ENCODE results near the gene KCTD21.
A peak's percentile ranks its signal among the peaks of the same experiment; 100 is the strongest.
"Not testable (repeated sequence)": the region's sequence is repeated elsewhere in the genome, so short reads cannot be mapped to it uniquely, and the experiment has no call there.

The KCTD21 gene

GRCh38 chr11:78188286-78189173, at the start of gene KCTD21, which contains the start of gene USP35:
KCTD21 (minus strand) TSS chr11:78188626; CDS start chr11:78174554, 14,072 bp downstream.
USP35 (plus strand) TSS chr11:78188919; CDS start chr11:78196246, 7,327 bp downstream.
- Histone ChIP-seq H3K4me1 (ENCODE audit: insufficient read depth, low read length) (peaks cover 30% of the 10 kb centered on the region), H3K4me3 (ENCODE audit: low read length) (peak within 1 kb of the TSS; percentile 88), H3K36me3 (ENCODE audit: insufficient read depth, low read length) (no peaks in the 10 kb centered on the region), H3K9me3 (ENCODE audit: low read length) (no peaks in the 10 kb centered on the region), H3K27me3 (ENCODE audit: insufficient read depth, low read length) (no peaks in the 10 kb centered on the region), H2AFZ (ENCODE audit: low read depth, low read length) (peak within 1 kb of the TSS; percentile 82)

GRCh38 chr11:78237293-78238046, 49.0 kb upstream of the KCTD21 start:
- Histone ChIP-seq H3K9me3 (ENCODE audit: low read length) (peaks cover 16% of the 10 kb centered on the region), H3K27me3 (ENCODE audit: insufficient read depth, low read length) (no peaks in the 10 kb centered on the region), H3K4me1 (ENCODE audit: insufficient read depth, low read length) (no peaks in the 10 kb centered on the region), H2AFZ (ENCODE audit: low read depth, low read length) (no peak overlapping the region), H3K36me3 (ENCODE audit: insufficient read depth, low read length) (peaks cover 7% of the 10 kb centered on the region), H3K4me3 (ENCODE audit: low read length) (no peak overlapping the region)

GRCh38 chr11:78234006-78234405, 45.6 kb upstream of the KCTD21 start:
- no peaks in the 10 kb centered on the region for H3K4me1 ChIP-seq (ENCODE audit: insufficient read depth, low read length)
- H3K4me3 ChIP-seq (ENCODE audit: low read length) = no peak overlapping the region
- H2AFZ ChIP-seq (ENCODE audit: low read depth, low read length) = no peak overlapping the region
- H3K27me3 ChIP-seq (ENCODE audit: insufficient read depth, low read length) = no peaks in the 10 kb centered on the region
- peaks cover 4% of the 10 kb centered on the region for H3K9me3 ChIP-seq (ENCODE audit: low read length)
- H3K36me3 ChIP-seq (ENCODE audit: insufficient read depth, low read length) = peaks cover 4% of the 10 kb centered on the region

- not testable (repeated sequence) for H3K4me3 ChIP-seq (ENCODE audit: low read length); H2AFZ ChIP-seq (ENCODE audit: low read depth, low read length); H3K4me1 ChIP-seq (ENCODE audit: insufficient read depth, low read length); H3K27me3 ChIP-seq (ENCODE audit: insufficient read depth, low read length); H3K36me3 ChIP-seq (ENCODE audit: insufficient read depth, low read length); H3K9me3 ChIP-seq (ENCODE audit: low read length)
Measured at GRCh38 chr11:78233046-78233445, 44.6 kb upstream of the KCTD21 start.

- H3K27me3 ChIP-seq (ENCODE audit: insufficient read depth, low read length) = no peaks in the 10 kb centered on the region
- H3K4me1 ChIP-seq (ENCODE audit: insufficient read depth, low read length) = no peaks in the 10 kb centered on the region
- H3K4me3 ChIP-seq (ENCODE audit: low read length) = no peak overlapping the region
- no peak overlapping the region for H2AFZ ChIP-seq (ENCODE audit: low read depth, low read length)
- peaks cover 7% of the 10 kb centered on the region for H3K36me3 ChIP-seq (ENCODE audit: insufficient read depth, low read length)
- H3K9me3 ChIP-seq (ENCODE audit: low read length) = no peaks in the 10 kb centered on the region
Measured at GRCh38 chr11:78231962-78232501, 43.6 kb upstream of the KCTD21 start.

GRCh38 chr11:78230161-78230877, 41.9 kb upstream of the KCTD21 start:
- Histone ChIP-seq H3K27me3 (ENCODE audit: insufficient read depth, low read length) (no peaks in the 10 kb centered on the region), H3K36me3 (ENCODE audit: insufficient read depth, low read length) (peaks cover 20% of the 10 kb centered on the region), H3K9me3 (ENCODE audit: low read length) (no peaks in the 10 kb centered on the region), H3K4me3 (ENCODE audit: low read length) (no peak overlapping the region), H2AFZ (ENCODE audit: low read depth, low read length) (no peak overlapping the region), H3K4me1 (ENCODE audit: insufficient read depth, low read length) (no peaks in the 10 kb centered on the region)

- no peaks in the 10 kb centered on the region for H3K27me3 ChIP-seq (ENCODE audit: insufficient read depth, low read length)
- no peaks in the 10 kb centered on the region for H3K4me1 ChIP-seq (ENCODE audit: insufficient read depth, low read length)
- no peaks in the 10 kb centered on the region for H3K9me3 ChIP-seq (ENCODE audit: low read length)
- H2AFZ ChIP-seq (ENCODE audit: low read depth, low read length) = no peak overlapping the region
- H3K4me3 ChIP-seq (ENCODE audit: low read length) = no peak overlapping the region
- peaks cover 32% of the 10 kb centered on the region for H3K36me3 ChIP-seq (ENCODE audit: insufficient read depth, low read length)
Measured at GRCh38 chr11:78229106-78229505, 40.7 kb upstream of the KCTD21 start.

- Histone ChIP-seq H3K4me3 (ENCODE audit: low read length) (no peak overlapping the region), H3K4me1 (ENCODE audit: insufficient read depth, low read length) (no peaks in the 10 kb centered on the region), H3K9me3 (ENCODE audit: low read length) (no peaks in the 10 kb centered on the region), H3K27me3 (ENCODE audit: insufficient read depth, low read length) (no peaks in the 10 kb centered on the region), H2AFZ (ENCODE audit: low read depth, low read length) (no peak overlapping the region), H3K36me3 (ENCODE audit: insufficient read depth, low read length) (peaks cover 37% of the 10 kb centered on the region)
Measured at GRCh38 chr11:78228467-78228866, 40.0 kb upstream of the KCTD21 start.

GRCh38 chr11:78227921-78228320, 39.5 kb upstream of the KCTD21 start:
- Histone ChIP-seq H3K4me1 (ENCODE audit: insufficient read depth, low read length) (no peaks in the 10 kb centered on the region), H3K36me3 (ENCODE audit: insufficient read depth, low read length) (peaks cover 41% of the 10 kb centered on the region)

GRCh38 chr11:78226684-78227680, 38.6 kb upstream of the KCTD21 start:
- Histone ChIP-seq H3K27me3 (ENCODE audit: insufficient read depth, low read length) (no peaks in the 10 kb centered on the region), H3K9me3 (ENCODE audit: low read length) (no peaks in the 10 kb centered on the region), H3K36me3 (ENCODE audit: insufficient read depth, low read length) (peaks cover 47% of the 10 kb centered on the region), H2AFZ (ENCODE audit: low read depth, low read length) (no peak overlapping the region), H3K4me1 (ENCODE audit: insufficient read depth, low read length) (no peaks in the 10 kb centered on the region), H3K4me3 (ENCODE audit: low read length) (no peak overlapping the region)

More at GRCh38 chr11:78227921-78228320, 39.5 kb upstream of the KCTD21 start:
- H3K27me3 ChIP-seq (ENCODE audit: insufficient read depth, low read length) = no peaks in the 10 kb centered on the region
- H3K9me3 ChIP-seq (ENCODE audit: low read length) = no peaks in the 10 kb centered on the region
- no peak overlapping the region for H2AFZ ChIP-seq (ENCODE audit: low read depth, low read length)
- no peak overlapping the region for H3K4me3 ChIP-seq (ENCODE audit: low read length)

- Histone ChIP-seq H3K4me3 (ENCODE audit: low read length) (no peak overlapping the region), H2AFZ (ENCODE audit: low read depth, low read length) (no peak overlapping the region), H3K36me3 (ENCODE audit: insufficient read depth, low read length) (peaks cover 67% of the 10 kb centered on the region), H3K4me1 (ENCODE audit: insufficient read depth, low read length) (no peaks in the 10 kb centered on the region), H3K9me3 (ENCODE audit: low read length) (no peaks in the 10 kb centered on the region), H3K27me3 (ENCODE audit: insufficient read depth, low read length) (no peaks in the 10 kb centered on the region)
Measured at GRCh38 chr11:78224906-78225420, 36.5 kb upstream of the KCTD21 start.

All from neuron (in vitro differentiated cells).